ENCODE data around the gene SIAH3.

GRCh38 chr13:45765464-45765863 lies 86.1 kb downstream of the SIAH3 start:
- no peak for TF ChIP-seq CTCF (IDR thresholded peaks at IDR 0.05)
- TF ChIP-seq POLR2AphosphoS5 (IDR thresholded peaks at IDR 0.05) = no peak
- no peak for TF ChIP-seq POLR2A (IDR thresholded peaks at IDR 0.05)

All from transverse colon (tissue), 4 donors.